Brain microvascular endothelial cell (primary cell): Measurements from ENCODE around the gene PLVAP.

ENCODE experiments used
- DNase-seq: peaks from one replicate; pipeline ENCODE4 v3.0.0-alpha.2; 2020
- H3K27ac ChIP-seq: fragments of 250-450 bp; sonication (Bioruptor Pico); 2 replicates; pipeline ENCODE4 v1.5.1; 2020; ENCODE audit warnings: mild to moderate bottlenecking, moderate library complexity
- H3K27me3 ChIP-seq: fragments of 250-450 bp; sonication (Bioruptor Pico); replicated peaks from 2 replicates; pipeline ENCODE4 v1.5.1; 2020; ENCODE audit warnings: mild to moderate bottlenecking
- H3K36me3 ChIP-seq: fragments of 250-450 bp; sonication (Bioruptor Pico); replicated peaks from 2 replicates; pipeline ENCODE4 v1.5.1; 2020; ENCODE audit warnings: mild to moderate bottlenecking
- H3K4me3 ChIP-seq: 2 replicates; pipeline ENCODE4 v1.5.1; 2011; ENCODE audit warnings: low read depth, mild to moderate bottlenecking, control low read depth, low read length, moderate library complexity
- in situ Hi-C: cut with HindIII; loops from 2 replicates; pipeline ENCODE4 v1.10.0; 2017; ENCODE audit warnings: low sequenced_read_pairs, low pct_ligation_motif_present
- TF ChIP-seq, protein P1 (sequence below): IDR thresholded peaks from 2 replicates; pipeline ENCODE4 v1.5.1; 2011; ENCODE audit warnings: low read depth, mild to moderate bottlenecking, moderate library complexity, low read length, control low read depth, inconsistent platforms; ENCODE audit errors: missing control alignments

Gene PLVAP

DNA sequence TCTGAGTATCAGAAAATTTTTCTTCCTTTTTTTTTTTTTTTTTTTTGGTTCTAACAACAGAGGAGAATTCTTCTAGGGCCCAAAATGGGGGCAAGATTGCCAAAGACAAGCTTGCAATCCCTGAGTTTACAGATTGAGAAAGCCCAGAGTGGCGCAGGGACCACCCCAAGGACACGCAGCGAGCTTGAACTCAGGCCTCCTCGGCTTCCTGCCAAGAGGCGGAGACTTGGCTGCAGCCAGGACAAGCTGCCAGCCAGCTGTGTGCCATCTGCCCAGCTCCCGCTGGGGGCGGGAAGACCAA lies 72.0 kb downstream of the PLVAP start:
- Histone ChIP-seq H3K27ac (no peak overlapping the region), H3K4me3 (peak overlapping the region; percentile 84), H3K27me3 (no peaks in the 10 kb centered on the region), H3K36me3 (no peaks in the 10 kb centered on the region)
- TF ChIP-seq, protein P1, sequence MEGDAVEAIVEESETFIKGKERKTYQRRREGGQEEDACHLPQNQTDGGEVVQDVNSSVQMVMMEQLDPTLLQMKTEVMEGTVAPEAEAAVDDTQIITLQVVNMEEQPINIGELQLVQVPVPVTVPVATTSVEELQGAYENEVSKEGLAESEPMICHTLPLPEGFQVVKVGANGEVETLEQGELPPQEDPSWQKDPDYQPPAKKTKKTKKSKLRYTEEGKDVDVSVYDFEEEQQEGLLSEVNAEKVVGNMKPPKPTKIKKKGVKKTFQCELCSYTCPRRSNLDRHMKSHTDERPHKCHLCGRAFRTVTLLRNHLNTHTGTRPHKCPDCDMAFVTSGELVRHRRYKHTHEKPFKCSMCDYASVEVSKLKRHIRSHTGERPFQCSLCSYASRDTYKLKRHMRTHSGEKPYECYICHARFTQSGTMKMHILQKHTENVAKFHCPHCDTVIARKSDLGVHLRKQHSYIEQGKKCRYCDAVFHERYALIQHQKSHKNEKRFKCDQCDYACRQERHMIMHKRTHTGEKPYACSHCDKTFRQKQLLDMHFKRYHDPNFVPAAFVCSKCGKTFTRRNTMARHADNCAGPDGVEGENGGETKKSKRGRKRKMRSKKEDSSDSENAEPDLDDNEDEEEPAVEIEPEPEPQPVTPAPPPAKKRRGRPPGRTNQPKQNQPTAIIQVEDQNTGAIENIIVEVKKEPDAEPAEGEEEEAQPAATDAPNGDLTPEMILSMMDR = no peak
- in situ Hi-C loops = no loop called here
- DNase-seq = no peak

DNA sequence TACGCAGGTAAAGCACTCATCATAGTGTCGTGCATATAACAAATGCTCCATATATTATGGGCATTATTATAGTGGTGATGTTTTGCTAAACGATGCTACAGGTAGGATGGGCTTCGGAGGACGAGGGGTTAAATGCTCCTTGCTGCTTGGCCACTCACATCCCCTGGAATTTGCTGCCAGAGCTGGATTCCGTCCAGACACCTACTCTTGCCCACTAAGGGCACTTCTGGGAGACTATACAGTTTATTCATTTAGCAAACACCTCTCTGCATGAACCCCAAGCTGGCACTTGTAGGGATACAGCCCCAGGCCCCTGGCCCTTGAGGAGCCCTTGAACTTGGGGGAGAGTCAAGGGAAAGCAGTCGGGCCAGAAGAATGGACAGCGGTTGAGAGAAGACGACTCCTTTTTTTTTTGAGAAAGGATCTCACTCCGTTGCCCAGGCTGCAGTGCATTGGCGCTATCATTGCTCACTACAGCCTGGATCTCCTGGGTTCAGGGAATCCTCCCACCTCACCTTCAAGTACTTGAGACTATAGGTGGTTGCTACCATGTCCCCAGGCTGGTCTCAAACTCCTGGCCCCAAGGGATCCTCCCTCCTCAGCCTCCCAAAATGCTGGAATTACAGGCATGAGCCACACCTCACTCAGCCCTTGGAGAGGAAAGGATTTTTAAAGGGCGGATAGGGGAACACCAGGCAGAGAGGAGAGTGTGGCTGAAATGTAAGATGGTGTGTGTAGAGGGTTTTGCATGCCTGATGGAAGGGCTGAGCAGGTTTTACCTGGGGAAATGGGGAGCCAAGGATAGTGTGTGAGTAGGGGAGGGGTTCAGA lies 72.5 kb downstream of the PLVAP start:
- in situ Hi-C loops = no loop called here
- Histone ChIP-seq H3K27ac (no peak overlapping the region), H3K27me3 (no peaks in the 10 kb centered on the region), H3K36me3 (no peaks in the 10 kb centered on the region), H3K4me3 (no peak overlapping the region)
- TF ChIP-seq, protein P1 = no peak
- DNase-seq = no peak

DNA sequence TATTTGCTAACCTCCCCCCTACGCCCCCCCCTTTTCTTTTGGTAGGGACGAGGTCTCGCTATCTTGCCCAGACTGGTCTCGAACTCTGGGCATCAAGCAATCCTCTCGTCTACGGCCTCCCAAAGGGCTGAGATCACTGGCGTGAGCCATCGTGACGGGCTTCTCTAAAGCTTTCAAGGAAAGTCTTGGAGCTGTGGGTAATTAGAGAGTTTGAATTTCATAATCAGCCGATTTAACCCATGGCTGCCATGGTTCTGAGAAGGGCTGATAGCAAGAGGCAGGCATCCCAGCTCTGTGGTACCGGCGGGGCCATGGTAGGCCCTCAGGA lies 73.2 kb downstream of the PLVAP start:
- Histone ChIP-seq H3K27me3 (no peaks in the 10 kb centered on the region), H3K27ac (no peak overlapping the region), H3K4me3 (no peak overlapping the region), H3K36me3 (no peaks in the 10 kb centered on the region)
- in situ Hi-C loops = no loop called here
- TF ChIP-seq, protein P1 = no peak
- DNase-seq = no peak

DNA sequence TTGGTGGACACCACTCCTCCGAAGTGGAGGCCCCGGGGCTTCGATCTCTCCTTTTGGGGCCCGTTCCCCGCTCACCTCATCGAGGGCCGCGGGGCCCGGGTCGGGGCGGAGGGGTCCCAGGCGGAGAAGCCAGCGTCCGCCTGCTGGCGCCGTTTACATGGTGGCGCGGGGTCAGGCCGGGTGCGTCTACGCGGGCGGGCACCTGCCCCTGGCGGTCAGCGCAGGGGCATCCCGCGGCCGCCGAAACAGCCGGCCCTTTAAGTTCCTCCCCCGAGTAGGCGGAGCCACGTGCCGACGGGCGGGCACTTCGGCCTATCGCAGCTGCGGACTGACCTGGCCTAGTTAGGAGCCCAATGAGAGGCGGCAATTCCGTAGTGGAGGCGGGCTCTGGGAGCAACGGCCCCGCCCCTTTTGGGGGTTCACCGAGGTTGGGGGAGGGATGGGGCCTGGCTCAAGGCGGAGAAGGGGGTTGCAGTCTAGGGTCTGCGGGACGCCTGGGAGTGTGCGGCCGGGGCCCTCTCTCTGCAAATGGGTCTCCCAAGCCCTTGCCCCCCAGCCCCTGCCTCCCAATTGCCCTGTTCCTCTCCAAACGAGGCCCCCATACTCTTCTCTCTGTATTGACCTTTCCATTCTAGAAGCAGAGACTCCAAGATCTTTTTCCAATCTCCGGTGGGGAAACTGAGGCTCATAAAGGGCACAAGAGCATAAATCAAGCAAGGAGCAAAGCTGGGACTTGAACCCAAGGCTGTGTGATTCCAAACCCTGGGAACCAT lies 73.8 kb downstream of the PLVAP start, which contains the start of gene ABHD8:
TSS of gene ABHD8 (minus strand) at position 259 of the 773 bp plus-strand sequence. CDS start 1,809 bp downstream, outside the sequence.
- no peaks in the 10 kb centered on the region for H3K27me3 ChIP-seq
- in situ Hi-C loops = no loop called here
- peak within 1 kb of the TSS; percentile 61 for H3K4me3 ChIP-seq
- no peaks in the 10 kb centered on the region for H3K36me3 ChIP-seq
- H3K27ac ChIP-seq = no peak within 1 kb of the TSS
- TF ChIP-seq, protein P1 = peak; percentile 38
- peak; percentile 89 for DNase-seq

DNA sequence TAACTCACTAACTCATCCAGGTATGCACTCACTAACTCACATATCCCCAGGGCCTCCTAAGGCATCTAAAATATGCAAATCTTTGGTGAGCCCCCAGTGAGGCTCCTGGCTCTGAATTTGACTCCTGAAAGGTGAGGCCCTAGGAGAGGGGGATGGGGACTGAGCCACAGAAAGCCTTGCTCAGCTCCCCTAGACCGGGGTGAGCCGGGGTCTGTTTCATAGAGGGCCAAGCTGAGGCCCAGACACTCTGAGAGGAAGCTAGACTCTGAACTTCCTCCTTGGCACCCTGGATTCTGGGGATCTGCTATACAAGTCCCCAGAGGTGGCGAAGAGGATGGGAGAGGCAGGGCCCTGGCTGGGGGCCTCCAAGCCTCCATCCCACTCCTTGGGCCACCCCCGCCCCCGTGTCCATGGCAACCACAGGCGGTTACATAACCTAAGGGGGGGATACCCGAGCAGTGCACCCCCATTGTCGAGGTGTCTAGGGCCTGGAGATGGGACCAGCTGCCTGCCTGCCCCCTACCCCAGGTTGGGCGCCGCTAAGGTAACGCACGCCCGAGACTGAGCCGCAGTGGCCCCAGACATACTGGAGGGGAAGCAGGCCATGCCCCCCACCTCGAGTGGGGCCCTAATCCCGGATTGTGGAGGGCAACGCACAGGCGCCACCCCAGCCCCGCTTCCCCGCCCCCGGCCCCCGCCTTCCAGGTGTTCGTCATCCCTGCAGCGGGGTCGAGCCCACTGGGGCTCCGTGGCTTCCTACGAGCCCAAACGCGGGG lies 74.6 kb downstream of the PLVAP start:
- H3K27ac ChIP-seq = no peak overlapping the region

More for the DNA sequence above, 74.6 kb downstream of the PLVAP start:
- Histone ChIP-seq H3K36me3 (no peaks in the 10 kb centered on the region), H3K27me3 (no peaks in the 10 kb centered on the region), H3K4me3 (peak overlapping the region; percentile 61)
- DNase-seq = no peak
- in situ Hi-C loops = no loop called here
- TF ChIP-seq, protein P1 = no peak
